Right kidney (tissue), 9 donors: Measurements from ENCODE around the gene PITRM1.
"Not testable (repeated sequence)": the region's sequence is repeated elsewhere in the genome, so short reads cannot be mapped to it uniquely, and the experiment has no call there.

Source experiments
- DNase-seq: peaks from one replicate; pipeline ENCODE4 v3.0.0-alpha.2; 2016
- long read RNA-seq, 8 donors: transcript quantifications; one replicate each; lab custom pipeline, GENCODE V29; 2026

The PITRM1 gene, protein sequence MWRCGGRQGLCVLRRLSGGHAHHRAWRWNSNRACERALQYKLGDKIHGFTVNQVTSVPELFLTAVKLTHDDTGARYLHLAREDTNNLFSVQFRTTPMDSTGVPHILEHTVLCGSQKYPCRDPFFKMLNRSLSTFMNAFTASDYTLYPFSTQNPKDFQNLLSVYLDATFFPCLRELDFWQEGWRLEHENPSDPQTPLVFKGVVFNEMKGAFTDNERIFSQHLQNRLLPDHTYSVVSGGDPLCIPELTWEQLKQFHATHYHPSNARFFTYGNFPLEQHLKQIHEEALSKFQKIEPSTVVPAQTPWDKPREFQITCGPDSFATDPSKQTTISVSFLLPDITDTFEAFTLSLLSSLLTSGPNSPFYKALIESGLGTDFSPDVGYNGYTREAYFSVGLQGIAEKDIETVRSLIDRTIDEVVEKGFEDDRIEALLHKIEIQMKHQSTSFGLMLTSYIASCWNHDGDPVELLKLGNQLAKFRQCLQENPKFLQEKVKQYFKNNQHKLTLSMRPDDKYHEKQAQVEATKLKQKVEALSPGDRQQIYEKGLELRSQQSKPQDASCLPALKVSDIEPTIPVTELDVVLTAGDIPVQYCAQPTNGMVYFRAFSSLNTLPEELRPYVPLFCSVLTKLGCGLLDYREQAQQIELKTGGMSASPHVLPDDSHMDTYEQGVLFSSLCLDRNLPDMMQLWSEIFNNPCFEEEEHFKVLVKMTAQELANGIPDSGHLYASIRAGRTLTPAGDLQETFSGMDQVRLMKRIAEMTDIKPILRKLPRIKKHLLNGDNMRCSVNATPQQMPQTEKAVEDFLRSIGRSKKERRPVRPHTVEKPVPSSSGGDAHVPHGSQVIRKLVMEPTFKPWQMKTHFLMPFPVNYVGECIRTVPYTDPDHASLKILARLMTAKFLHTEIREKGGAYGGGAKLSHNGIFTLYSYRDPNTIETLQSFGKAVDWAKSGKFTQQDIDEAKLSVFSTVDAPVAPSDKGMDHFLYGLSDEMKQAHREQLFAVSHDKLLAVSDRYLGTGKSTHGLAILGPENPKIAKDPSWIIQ
- long read RNA-seq, donor 1, partial matches to known transcripts: 0 of 2 reads
- long read RNA-seq, donor 1, other reads (novel, unspliced or antisense): 0 of 2 reads
- long read RNA-seq, donor 2, partial matches to known transcripts: 6 of 10 reads
- long read RNA-seq, donor 2, other reads (novel, unspliced or antisense): 0 of 10 reads
- long read RNA-seq, donor 3, partial matches to known transcripts: 0 of 5 reads
- long read RNA-seq, donor 3, other reads (novel, unspliced or antisense): 0 of 5 reads
- long read RNA-seq, donor 4, partial matches to known transcripts: 7 of 9 reads
- long read RNA-seq, donor 4, other reads (novel, unspliced or antisense): 0 of 9 reads
- long read RNA-seq, donor 5, transcript PITRM1-201 (27 exons, 3,450 nt): major isoform, 5 of 13 reads
- long read RNA-seq, donor 5, partial matches to known transcripts: 5 of 13 reads
- long read RNA-seq, donor 5, other reads (novel, unspliced or antisense): 0 of 13 reads
- long read RNA-seq, donor 6, partial matches to known transcripts: 5 of 7 reads
- long read RNA-seq, donor 6, other reads (novel, unspliced or antisense): 0 of 7 reads
- long read RNA-seq, donor 7, partial matches to known transcripts: 13 of 14 reads
- long read RNA-seq, donor 7, other reads (novel, unspliced or antisense): 0 of 14 reads
- long read RNA-seq, donor 8, transcript PITRM1-201 (27 exons, 3,450 nt): major isoform, 5 of 6 reads
- long read RNA-seq, donor 8, partial matches to known transcripts: 0 of 6 reads
- long read RNA-seq, donor 8, other reads (novel, unspliced or antisense): 0 of 6 reads

DNA sequence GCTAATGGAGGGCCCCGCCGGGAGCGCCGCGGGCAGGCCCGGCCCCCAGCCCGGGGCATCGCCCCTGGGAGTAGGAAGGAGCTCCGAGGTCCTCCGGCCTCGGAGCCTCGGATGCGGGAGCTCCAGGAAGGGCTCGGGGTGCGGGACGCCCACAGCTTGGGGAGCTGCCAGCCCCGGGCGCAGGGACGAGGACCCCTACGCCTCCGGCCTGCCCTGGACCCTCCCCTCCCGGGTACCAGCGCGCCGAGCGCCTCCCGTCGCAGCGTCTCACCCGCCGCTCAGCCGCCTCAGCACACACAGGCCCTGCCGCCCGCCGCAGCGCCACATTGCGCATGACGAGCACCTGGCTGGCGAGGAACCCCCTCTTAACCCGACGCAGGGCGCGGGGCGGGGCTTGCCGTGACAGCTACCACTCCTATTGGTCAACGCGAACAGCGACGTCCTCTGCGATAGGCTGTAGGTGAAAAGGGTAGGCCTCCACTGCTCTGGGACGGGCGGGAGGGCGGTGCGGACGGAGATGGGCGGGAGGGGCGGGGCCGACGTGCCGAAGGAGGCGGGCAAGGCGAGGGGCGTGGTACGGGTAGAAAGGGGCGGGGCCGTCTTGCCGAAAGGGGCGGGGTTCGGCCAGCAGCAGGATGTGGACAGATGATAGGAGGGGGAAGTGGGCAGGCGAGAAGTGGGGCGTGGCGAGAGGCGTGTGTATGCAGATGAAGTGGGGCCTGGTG, at the start of gene PITRM1:
PITRM1 (minus strand) TSS at position 337 of the 725 bp plus-strand sequence; CDS start at position 327, 10 bp downstream.
- DNase-seq: peak; percentile 97

DNA sequence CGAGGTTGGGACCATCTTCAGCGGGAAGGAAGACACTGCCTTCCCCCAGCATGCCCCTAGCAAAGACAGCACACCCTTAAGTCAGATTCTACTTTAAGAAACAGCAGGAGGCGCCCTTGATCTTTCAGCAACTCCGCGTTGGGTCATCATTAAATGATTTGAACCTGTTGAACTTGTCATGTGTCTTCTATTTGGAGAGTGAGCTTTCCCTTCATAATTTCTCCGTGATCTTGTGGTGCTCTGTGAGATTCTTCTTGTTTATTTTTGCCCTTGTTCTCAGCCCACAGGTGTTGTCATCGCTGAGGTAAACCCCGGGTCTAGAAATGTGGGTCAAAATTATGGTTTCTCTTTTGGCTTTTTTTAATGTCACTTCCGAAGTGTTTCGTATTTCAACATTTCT, 49.5 kb upstream of the PITRM1 start:
- no peak for DNase-seq

DNA sequence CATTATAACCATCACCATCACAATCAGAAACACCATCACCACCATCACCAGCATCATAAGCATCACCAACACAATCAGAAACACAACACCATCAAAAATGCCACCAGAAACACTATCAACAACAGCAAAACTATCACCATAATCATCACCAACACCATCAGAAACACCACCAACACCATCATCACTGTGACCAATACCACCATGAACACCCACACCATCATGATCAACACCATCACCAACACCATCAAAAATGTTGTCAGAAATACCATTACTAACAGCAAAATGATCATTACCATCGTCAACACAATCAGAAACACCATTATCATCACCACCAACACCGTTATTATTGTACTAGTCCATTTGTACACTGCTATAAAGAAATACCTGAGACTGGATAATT, 49.0 kb upstream of the PITRM1 start:
- DNase-seq: not testable (repeated sequence)

DNA sequence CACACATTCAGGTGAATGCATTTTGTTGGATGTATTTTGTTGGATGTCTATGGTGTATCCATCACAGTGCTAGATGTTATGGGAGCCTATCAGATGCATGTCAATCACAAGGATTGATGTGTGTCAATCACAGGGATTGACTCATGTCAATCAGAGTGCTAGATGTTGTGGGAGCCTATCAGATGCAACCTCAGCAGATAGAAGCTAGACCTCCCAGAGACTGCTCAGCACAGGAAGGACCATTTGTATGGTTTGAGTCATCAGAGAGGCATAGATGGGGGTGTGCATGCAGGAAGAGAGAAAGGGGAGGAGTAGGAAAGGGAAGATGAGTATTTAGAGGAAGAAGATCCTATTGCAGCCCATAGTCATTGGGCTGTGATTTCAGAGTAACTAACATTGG, 48.3 kb upstream of the PITRM1 start:
- DNase-seq: no peak

DNA sequence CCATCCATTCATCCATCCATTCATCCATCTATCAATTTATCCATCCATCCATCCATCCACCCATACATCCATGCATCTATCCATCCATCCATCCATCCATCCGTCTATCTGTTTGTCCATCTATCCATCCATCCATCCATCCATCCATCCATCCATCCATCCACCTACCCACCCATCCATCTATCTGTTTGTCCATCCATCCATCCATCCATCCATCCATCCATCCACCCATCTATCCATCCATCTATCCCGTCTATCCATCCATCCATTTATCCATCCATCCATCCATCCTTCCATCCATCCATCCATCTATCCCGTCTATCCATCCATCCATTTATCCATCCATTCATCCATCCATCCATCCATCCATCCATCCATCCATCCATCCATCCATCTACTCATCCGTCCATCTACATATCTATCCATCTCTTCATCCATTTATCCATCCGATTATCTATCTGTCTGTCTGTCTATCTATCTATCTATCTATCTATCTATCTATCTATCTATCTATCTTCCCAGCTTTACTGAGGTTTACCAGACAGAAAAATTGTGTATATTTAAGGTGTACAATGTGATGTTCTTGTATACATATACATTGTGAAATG, 46.5 kb upstream of the PITRM1 start:
- DNase-seq: not testable (repeated sequence)

DNA sequence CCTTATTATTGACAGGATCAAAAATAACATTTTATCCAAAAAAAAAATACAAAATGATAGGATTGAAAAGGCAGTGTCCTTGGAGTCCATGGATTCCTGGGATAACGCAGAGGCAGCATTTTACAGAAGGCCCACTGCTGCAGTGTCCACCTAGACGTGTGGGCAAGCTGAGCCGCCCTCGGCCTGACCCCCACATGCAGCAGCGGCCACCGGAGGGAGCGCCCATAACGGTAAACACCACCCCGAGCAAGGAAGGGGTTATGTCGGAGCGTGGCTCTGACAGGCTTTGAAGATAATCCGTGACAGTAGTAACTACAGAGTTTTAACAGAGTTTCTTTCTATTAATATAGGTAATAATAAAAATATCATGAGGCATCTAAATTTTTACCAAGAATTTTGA, 45.3 kb upstream of the PITRM1 start:
- DNase-seq: no peak

DNA sequence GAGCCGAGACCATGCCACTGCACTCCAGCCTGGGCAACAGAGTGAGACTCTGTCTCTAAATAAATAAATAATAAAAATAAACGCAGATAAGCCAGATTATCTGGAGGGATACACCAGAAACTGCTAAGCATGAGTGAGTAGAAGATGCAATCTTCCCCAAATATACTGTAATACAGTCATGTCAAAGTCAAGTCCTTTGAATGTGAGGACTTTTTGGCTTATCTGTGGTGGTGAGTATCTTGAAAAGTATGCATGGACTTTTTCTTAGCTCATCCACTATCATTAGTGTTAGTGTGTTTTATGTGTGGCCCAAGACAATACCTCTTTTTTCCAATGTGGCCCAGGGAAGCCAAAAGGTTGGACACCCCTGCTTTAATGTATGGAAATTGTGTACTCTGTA, 44.7 kb upstream of the PITRM1 start:
- no peak for DNase-seq

DNA sequence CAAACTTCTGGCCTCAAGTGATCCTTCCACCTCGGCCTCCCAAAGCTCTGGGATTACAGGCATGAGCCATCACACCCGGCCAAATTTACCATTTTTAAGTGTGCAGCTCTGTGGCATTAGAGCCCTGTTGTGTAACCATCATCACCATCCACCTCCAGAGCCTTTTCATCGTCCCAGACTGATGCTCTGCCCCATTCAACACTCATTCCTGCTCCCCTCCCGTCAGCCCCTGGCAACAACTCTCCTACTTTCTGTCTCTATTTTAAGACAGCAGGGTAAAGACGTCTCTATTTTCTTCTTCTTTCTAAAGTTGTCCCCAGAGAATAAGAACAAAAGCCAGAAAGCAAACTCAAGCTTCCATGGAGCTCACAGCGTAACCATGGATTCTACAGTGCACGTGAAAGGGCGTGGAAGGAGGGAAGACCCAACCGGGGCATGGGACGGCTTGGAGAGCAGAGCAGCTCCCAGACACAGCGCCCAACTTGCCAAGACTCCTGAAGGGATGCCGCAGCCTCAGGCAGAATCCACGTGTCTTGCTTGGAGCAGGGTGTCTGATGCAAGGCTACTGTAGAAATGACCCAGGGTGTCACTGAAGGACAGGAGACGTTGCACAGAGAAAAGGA, 42.7 kb upstream of the PITRM1 start:
- no peak for DNase-seq

DNA sequence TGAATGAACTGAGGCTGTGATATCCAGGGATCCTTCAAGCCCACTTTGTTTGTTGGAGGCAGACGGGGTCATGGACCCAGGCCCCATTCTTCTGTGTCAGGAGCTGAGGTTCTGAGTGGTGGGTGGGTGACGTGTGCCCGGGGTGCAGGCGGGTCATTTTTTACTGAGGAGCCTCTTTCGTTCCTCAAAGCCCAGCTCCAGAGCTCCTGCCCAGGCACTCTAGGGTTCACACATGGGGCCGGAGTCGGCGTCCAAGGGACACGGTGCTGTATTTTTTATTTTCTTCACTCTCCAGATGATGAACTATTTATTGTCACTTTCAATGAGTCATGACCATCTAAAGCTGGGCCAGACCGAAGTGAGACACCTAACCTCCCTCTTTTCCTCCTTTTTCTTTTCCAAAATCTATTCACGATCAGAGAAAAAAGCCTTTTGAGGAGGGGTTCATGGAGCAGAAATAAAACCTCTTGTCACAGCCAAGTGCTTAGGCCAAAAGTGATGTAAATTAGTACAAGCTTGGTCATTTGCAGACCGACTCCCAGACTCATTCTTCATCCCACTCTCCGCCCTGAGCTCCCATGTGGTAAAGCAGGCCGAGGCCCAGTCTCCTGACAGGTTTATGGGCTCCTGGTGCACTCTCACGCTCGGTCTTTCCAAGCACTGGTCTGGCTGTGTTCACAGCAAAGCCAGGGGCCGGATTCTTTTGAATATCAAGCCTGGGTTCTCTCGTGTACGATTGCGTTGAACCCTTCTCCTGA, 41.4 kb upstream of the PITRM1 start:
- peak; percentile 47 for DNase-seq

DNA sequence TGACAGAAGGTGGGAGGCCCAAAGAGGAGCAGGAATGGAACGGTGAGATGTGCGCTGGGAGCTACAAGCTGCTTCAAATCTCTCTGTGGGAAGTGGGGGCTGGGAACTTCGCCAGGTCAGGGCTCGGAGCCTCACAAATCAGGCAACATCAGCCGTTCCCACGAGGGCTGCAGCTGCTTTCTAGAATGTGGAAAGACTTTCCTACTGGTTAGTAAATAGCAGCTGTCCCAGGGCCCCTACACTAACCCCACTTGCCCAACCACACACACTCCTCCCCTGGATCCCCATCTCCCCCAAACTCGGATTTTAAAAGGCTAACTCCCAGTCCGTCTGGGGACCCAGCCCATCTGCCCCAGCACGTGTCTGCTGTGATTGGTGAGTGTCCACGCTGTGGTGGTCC, 40.6 kb upstream of the PITRM1 start:
- no peak for DNase-seq

DNA sequence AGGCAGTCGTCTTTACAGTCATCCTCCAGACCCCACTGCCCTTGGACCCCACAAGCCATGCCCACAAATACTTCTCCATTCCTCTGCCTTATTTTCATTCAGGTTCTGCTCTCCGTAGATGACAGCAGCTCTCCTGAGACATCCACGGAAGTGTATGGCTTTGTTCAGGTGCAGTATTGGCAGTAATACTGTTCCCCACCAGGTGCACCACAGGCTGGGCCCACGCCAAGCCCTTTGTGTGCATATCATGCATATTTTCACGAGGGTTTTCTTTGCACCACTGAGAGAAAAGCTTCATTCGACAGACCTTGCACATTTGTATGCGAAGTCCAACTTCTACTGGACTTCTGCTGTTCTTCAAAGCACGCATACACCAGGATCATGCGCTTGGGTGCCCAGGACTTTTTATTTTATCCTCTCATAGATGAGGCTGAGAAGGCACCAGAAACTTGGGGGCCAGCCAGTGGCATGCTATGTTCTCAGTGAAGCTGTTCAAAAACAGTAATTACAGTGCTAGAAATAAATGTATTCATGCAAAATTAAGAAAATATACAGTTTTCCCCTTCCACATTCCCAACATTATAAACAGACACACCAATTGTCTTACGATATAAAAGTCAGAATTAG, 37.8 kb upstream of the PITRM1 start:
- DNase-seq: no peak

DNA sequence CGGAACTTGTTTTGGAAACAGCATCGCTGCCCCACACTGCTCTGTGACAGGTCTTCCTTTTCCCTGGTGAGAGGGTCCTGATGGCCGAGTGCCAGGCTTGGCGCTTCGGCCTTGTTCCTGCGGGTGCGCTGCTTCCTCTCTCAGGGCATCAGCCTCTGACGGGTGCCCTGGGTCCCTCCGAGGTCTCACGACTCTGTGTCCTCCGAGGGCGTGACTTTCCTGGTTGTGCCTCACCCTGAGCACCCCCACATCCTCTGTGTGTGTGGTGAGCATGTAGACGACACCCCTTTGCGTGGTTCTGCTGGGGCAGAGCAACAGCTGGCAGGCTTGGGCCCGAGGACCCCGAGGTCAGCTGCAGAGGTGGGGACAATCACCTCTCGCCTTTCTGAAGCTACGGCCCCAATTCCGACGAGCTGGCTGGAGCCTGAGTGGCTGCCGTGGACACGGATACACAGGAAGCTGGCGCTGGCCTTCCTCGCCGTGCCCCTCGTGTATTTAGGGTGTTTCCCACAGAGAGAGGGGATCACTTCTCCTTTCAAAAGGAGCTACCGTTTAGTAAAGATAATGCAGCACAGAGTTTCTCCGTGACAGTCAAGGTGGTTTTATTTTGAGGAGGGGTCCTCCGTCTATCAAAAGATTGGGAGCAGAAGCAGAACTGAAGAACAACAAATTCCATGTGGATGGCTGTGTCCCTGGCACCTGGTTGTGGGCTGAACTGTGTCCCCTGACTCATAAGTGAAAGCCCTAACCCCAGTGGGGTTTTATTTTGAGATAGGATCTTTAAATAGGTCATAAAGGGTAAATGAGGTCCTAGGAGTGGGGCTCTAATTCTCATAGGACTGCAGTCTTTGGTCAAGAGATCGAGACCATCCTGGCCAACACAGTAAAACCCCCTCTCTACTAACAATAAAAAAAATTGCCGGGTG, 36.2 kb upstream of the PITRM1 start:
- DNase-seq: no peak

DNA sequence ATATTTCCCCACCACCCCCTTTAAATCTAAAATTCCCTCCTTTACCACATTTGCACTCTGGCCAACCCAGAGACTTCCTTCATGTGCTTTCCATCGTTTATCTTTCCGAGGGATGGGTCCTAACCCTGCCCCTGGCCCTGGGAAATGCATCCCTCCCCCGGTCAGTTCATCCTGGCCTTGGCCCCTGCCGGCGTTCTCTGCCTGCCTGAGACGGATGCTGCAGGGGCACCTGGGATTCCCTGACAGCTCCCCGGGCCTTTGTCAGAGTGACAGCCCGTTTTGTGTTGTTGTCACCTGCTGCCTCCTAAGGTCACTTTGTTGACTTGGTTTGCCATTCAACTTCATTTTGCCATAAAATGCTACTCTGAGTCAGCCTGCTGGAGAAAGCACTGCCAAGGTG, 34.8 kb upstream of the PITRM1 start:
- no peak for DNase-seq

DNA sequence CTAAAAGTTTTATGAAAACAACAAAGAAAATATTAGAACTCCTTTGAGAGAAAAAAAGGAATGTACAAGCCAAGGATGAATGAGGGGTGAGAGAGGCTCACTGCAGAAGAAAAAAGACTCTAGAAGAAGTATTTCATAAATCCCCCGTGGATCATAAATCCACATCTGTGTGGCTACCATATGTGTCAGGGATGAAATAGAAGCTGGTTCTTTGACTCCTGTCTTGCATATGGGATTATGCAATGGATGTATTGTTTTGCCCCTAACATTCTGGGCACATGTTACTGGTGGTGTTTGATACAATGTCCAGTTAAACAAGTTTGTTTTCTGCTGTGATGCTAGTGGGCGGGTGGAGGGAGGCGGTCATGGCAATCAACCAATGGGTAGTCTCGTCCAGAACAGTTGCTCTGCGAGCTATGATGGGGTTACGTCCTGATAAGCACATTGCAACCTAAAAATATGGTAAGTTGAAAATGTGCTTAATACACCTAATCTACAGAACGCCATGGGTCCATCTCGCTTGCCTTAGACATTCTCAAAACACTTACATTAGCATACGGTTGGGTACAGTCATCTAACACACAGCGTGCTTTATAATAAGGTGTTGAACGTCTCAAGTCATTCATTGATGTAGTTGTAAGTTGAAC, 34.1 kb upstream of the PITRM1 start:
- DNase-seq: no peak

DNA sequence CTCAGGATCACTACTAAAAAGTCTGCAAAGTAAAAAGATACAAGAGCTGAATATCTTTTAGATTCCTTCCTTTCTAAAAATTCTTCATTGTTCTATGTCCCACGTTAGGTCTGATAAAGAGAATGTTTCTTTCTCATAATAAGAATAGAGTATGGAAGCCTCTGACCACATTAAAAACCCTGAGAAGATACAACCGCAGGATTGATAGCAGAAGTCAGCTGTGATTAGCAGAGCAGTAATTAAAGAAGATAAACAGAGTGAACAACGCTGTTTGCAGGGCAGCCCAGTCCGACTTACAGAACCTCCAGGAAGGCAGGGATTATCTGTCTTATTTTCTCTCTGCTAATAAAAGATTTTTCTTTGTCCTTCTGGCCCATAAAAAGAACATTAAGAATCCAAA, 31.4 kb upstream of the PITRM1 start:
- DNase-seq: no peak

DNA sequence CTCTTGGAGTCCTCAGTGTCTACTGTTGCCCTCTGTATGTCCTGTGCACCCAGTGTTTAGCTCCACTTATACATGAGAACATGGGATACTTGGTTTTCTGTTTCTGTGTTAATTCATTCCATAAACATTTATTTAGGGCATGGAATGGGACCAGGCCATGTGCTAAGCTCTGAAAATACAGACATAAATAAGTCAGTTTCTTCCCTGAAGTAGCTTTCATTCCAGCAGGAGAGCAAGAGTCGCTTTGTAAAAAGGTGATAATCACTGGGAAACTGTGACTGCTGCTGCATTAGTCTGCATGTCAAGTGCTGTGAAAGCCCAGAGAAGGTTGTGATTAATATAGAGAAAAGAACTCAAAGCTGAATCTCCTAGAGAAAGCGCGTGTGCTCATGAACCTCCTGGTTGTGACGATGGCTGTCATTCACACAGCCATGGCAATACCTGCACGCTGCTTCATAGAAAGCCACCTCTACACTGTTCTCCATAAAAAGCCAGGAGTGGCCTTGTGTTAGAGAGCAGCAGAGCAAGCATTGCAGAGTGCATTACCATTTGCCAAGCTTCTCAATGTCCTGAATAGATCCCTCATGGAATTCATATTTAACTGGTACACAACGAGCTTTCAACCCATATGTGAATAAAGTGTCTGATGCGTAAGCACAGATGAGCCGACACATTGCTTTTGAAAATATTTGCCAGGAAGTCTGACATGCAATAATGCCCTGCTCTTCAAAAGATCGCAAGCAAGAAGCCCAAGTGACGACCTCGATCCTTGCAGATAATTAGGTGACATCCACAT, 30.6 kb upstream of the PITRM1 start:
- DNase-seq: no peak
